ENCODE data around the gene INPPL1. TPM values are rescaled to one million over a fixed set of nuclear protein-coding genes. Genes with fewer than 3 reads are reported as not detected.
A peak's percentile ranks its signal among the peaks of the same experiment; 100 is the strongest.

INPPL1 gene
- total and polyA plus RNA-seq, 2 donors from 2014 or later = 39.9 to 120 TPM

GRCh38 chr11:72209101-72209500 is 15.5 kb upstream of the INPPL1 start:
- DNase-seq = no peak
- H3K27ac ChIP-seq (ENCODE audit: low read depth in 2 of 2, low read length in 2 of 2) = no peak overlapping the region

GRCh38 chr11:72216638-72217037 is 7.9 kb upstream of the INPPL1 start, which contains the start of gene FOLR2:
FOLR2 (plus strand) TSS chr11:72216794; CDS start chr11:72218585, 1,791 bp downstream.
- Histone ChIP-seq H3K27me3 (ENCODE audit: control insufficient read depth, insufficient read depth, low read length) (no peaks in the 10 kb centered on the region), H3K9me3 (ENCODE audit: control insufficient read depth in 2 of 3, insufficient read depth in 1 of 3, low read length in 3 of 3) (no peaks in the 10 kb centered on the region), H3K4me3 (ENCODE audit: low read length in 3 of 3) (no peak within 1 kb of the TSS), H3K27ac (ENCODE audit: low read depth in 2 of 2, low read length in 2 of 2) (no peak within 1 kb of the TSS), H3K36me3 (ENCODE audit: control insufficient read depth in 2 of 3, insufficient read depth in 3 of 3, low read length in 3 of 3) (no peaks in the 10 kb centered on the region), H3K4me1 (ENCODE audit: control insufficient read depth in 2 of 3, insufficient read depth in 2 of 3, low read depth in 1 of 3, low read length in 3 of 3) (peaks cover 0 to 2% (median 0%) of the 10 kb centered on the region in 3 donors), H3K9ac (ENCODE audit: low read length in 3 of 3) (no peak within 1 kb of the TSS)
- intact Hi-C loops (cut with DNase I) = no loop called here
- no peak for TF ChIP-seq CTCF (IDR thresholded peaks at IDR 0.05; ENCODE audit: borderline replicate concordance, extremely low read depth, insufficient read depth)
- DNase-seq = no peak
- FAIRE-seq = no peak

More at GRCh38 chr11:72209101-72209500, 15.5 kb upstream of the INPPL1 start:
- intact Hi-C loops (cut with DNase I) = no loop called here
- peaks cover 0 to 2% (median 0%) of the 10 kb centered on the region in 3 donors for H3K9me3 ChIP-seq (ENCODE audit: control insufficient read depth in 2 of 3, insufficient read depth in 1 of 3, low read length in 3 of 3)
- H3K9ac ChIP-seq (ENCODE audit: low read length in 3 of 3) = no peak overlapping the region
- no peaks in the 10 kb centered on the region for H3K4me1 ChIP-seq (ENCODE audit: control insufficient read depth in 2 of 3, insufficient read depth in 2 of 3, low read depth in 1 of 3, low read length in 3 of 3)
- H3K27me3 ChIP-seq (ENCODE audit: control insufficient read depth, insufficient read depth, low read length) = no peaks in the 10 kb centered on the region
- no peaks in the 10 kb centered on the region for H3K36me3 ChIP-seq (ENCODE audit: control insufficient read depth in 2 of 3, insufficient read depth in 3 of 3, low read length in 3 of 3)
- no peak for TF ChIP-seq CTCF (IDR thresholded peaks at IDR 0.05; ENCODE audit: borderline replicate concordance, extremely low read depth, insufficient read depth)
- FAIRE-seq = no peak
- H3K4me3 ChIP-seq (ENCODE audit: low read length in 3 of 3) = no peak overlapping the region

GRCh38 chr11:72217841-72218240 is 6.7 kb upstream of the INPPL1 start:
- Histone ChIP-seq H3K4me3 (ENCODE audit: low read length in 3 of 3) (no peak overlapping the region), H3K4me1 (ENCODE audit: control insufficient read depth in 2 of 3, insufficient read depth in 2 of 3, low read depth in 1 of 3, low read length in 3 of 3) (peaks cover 0 to 11% (median 6%) of the 10 kb centered on the region in 3 donors), H3K27me3 (ENCODE audit: control insufficient read depth, insufficient read depth, low read length) (no peaks in the 10 kb centered on the region), H3K9me3 (ENCODE audit: control insufficient read depth in 2 of 3, insufficient read depth in 1 of 3, low read length in 3 of 3) (no peaks in the 10 kb centered on the region), H3K27ac (ENCODE audit: low read depth in 2 of 2, low read length in 2 of 2) (no peak overlapping the region), H3K9ac (ENCODE audit: low read length in 3 of 3) (no peak overlapping the region), H3K36me3 (ENCODE audit: control insufficient read depth in 2 of 3, insufficient read depth in 3 of 3, low read length in 3 of 3) (no peaks in the 10 kb centered on the region)
- DNase-seq = peak in 1 of 5 donors; percentile 49
- FAIRE-seq = no peak
- intact Hi-C loops (cut with DNase I) = no loop called here
- no peak for TF ChIP-seq CTCF (IDR thresholded peaks at IDR 0.05; ENCODE audit: borderline replicate concordance, extremely low read depth, insufficient read depth)

GRCh38 chr11:72218251-72218745 is 6.3 kb upstream of the INPPL1 start:
- intact Hi-C loops (cut with DNase I) = no loop called here
- Histone ChIP-seq H3K4me3 (ENCODE audit: low read length in 3 of 3) (no peak overlapping the region), H3K27me3 (ENCODE audit: control insufficient read depth, insufficient read depth, low read length) (no peaks in the 10 kb centered on the region), H3K27ac (ENCODE audit: low read depth in 2 of 2, low read length in 2 of 2) (no peak overlapping the region), H3K36me3 (ENCODE audit: control insufficient read depth in 2 of 3, insufficient read depth in 3 of 3, low read length in 3 of 3) (no peaks in the 10 kb centered on the region), H3K9ac (ENCODE audit: low read length in 3 of 3) (no peak overlapping the region), H3K9me3 (ENCODE audit: control insufficient read depth in 2 of 3, insufficient read depth in 1 of 3, low read length in 3 of 3) (no peaks in the 10 kb centered on the region), H3K4me1 (ENCODE audit: control insufficient read depth in 2 of 3, insufficient read depth in 2 of 3, low read depth in 1 of 3, low read length in 3 of 3) (peaks cover 0 to 11% (median 6%) of the 10 kb centered on the region in 3 donors)
- TF ChIP-seq CTCF (IDR thresholded peaks at IDR 0.05; ENCODE audit: borderline replicate concordance, extremely low read depth, insufficient read depth) = no peak
- DNase-seq = no peak
- no peak for FAIRE-seq

All from kidney (tissue), 14 donors.